Measurements from ENCODE around the gene CLRN1. TPM values are rescaled to one million over a fixed set of nuclear protein-coding genes. Genes with fewer than 3 reads are reported as not detected.

Gene CLRN1
- total RNA-seq, 1 donor from 2014 or later, result not detected

DNA sequence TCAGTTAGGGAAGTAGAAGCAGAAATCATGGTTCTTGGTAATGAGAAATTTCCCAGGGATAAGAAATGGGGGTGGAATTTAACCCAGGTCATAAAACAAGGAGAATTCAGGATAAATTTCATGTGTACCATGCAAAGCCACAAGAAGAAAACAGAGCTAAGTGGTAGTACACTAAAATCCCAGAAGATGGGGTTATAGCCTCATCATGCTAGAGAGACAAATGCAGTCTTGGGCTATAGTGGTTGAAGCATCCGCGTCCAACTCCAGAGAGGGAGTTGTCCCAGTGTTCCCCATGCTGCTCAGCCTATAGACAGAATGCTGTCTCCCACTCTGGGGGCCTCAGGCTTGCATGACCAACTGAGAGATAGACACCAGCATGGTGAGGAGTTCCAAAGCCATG lies 36.2 kb upstream of the CLRN1 start:
- no peak overlapping the region for H3K4me3 ChIP-seq
- TF ChIP-seq POLR2A (IDR thresholded peaks at IDR 0.05) (no peak), POLR2AphosphoS5 (IDR thresholded peaks at IDR 0.05; ENCODE audit: insufficient read depth in 1 of 2, low read depth in 1 of 2) (no peak)
- TF ChIP-seq, protein P1, sequence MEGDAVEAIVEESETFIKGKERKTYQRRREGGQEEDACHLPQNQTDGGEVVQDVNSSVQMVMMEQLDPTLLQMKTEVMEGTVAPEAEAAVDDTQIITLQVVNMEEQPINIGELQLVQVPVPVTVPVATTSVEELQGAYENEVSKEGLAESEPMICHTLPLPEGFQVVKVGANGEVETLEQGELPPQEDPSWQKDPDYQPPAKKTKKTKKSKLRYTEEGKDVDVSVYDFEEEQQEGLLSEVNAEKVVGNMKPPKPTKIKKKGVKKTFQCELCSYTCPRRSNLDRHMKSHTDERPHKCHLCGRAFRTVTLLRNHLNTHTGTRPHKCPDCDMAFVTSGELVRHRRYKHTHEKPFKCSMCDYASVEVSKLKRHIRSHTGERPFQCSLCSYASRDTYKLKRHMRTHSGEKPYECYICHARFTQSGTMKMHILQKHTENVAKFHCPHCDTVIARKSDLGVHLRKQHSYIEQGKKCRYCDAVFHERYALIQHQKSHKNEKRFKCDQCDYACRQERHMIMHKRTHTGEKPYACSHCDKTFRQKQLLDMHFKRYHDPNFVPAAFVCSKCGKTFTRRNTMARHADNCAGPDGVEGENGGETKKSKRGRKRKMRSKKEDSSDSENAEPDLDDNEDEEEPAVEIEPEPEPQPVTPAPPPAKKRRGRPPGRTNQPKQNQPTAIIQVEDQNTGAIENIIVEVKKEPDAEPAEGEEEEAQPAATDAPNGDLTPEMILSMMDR (IDR thresholded peaks at IDR 0.05), result no peak
- no peaks in the 10 kb centered on the region for H3K27me3 ChIP-seq
- H3K36me3 ChIP-seq, result no peaks in the 10 kb centered on the region
- intact Hi-C loops (cut with DNase I), result no loop called here
- no peaks in the 10 kb centered on the region for H3K9me3 ChIP-seq
- DNase-seq (ENCODE audit: extremely low spot score in 2 of 2), result no peak
- H3K4me1 ChIP-seq, result no peaks in the 10 kb centered on the region
- H3K27ac ChIP-seq, result no peak overlapping the region

GRCh38 chr3:151003768-151004134 lies 31.2 kb upstream of the CLRN1 start:
- Histone ChIP-seq H3K27ac (no peak overlapping the region), H3K27me3 (no peaks in the 10 kb centered on the region), H3K4me1 (no peaks in the 10 kb centered on the region), H3K36me3 (no peaks in the 10 kb centered on the region), H3K9me3 (no peaks in the 10 kb centered on the region), H3K4me3 (no peak overlapping the region)
- DNase-seq (ENCODE audit: extremely low spot score in 2 of 2), result no peak
- TF ChIP-seq, protein P1 (IDR thresholded peaks at IDR 0.05), result no peak
- TF ChIP-seq POLR2A (IDR thresholded peaks at IDR 0.05) (no peak), POLR2AphosphoS5 (IDR thresholded peaks at IDR 0.05; ENCODE audit: insufficient read depth in 1 of 2, low read depth in 1 of 2) (no peak)
- intact Hi-C loops (cut with DNase I), result no loop called here

DNA sequence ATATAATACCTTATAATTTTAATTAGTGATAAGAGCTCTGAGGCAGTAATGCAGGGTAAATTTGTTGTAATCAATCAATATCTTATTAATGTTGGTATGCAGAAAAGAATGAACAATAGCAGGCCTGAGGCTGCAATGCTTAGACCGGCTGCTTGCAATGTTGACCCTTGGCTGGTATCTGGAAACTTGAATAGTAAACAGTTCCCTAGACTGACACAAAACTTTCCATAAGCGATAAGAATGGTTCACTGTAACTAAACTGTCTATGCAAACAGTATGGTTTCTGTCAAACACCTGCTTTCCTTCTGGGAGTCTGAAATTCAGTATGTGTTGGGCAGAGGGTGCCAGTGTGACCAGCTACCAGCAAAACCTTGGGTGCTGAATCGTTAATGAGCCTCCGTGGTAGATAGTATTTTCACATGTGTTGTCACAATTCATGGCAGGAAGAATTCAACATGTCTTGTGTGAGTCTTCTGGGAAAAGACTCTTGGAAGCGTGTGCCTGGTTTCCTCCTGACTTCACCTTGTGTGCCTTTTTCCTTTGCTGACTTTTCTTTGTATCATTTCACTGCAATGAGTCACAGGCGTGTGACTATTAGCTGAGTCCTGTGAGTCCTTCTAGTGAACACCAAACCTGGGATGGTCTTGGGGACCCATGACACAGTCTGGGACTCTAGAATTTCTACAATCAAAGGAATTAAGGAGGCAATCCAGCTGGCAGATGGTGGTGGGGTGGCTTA lies 30.7 kb upstream of the CLRN1 start:
- TF ChIP-seq, protein P1 (IDR thresholded peaks at IDR 0.05), result no peak
- TF ChIP-seq POLR2AphosphoS5 (IDR thresholded peaks at IDR 0.05; ENCODE audit: insufficient read depth in 1 of 2, low read depth in 1 of 2) (no peak), POLR2A (IDR thresholded peaks at IDR 0.05) (no peak)
- DNase-seq (ENCODE audit: extremely low spot score in 2 of 2), result no peak

GRCh38 chr3:151002003-151002981 lies 29.8 kb upstream of the CLRN1 start:
- H3K9me3 ChIP-seq, result no peaks in the 10 kb centered on the region
- TF ChIP-seq, protein P1 (IDR thresholded peaks at IDR 0.05), result no peak
- TF ChIP-seq POLR2AphosphoS5 (IDR thresholded peaks at IDR 0.05; ENCODE audit: insufficient read depth in 1 of 2, low read depth in 1 of 2) (no peak), POLR2A (IDR thresholded peaks at IDR 0.05) (no peak)
- no peaks in the 10 kb centered on the region for H3K27me3 ChIP-seq
- intact Hi-C loops (cut with DNase I), result no loop called here
- no peaks in the 10 kb centered on the region for H3K4me1 ChIP-seq
- DNase-seq (ENCODE audit: extremely low spot score in 2 of 2), result no peak
- no peaks in the 10 kb centered on the region for H3K36me3 ChIP-seq
- no peak overlapping the region for H3K27ac ChIP-seq
- no peak overlapping the region for H3K4me3 ChIP-seq

More for the DNA sequence above, 30.7 kb upstream of the CLRN1 start:
- Histone ChIP-seq H3K4me3 (no peak overlapping the region), H3K27me3 (no peaks in the 10 kb centered on the region), H3K9me3 (no peaks in the 10 kb centered on the region), H3K27ac (no peak overlapping the region), H3K4me1 (no peaks in the 10 kb centered on the region), H3K36me3 (no peaks in the 10 kb centered on the region)
- intact Hi-C loops (cut with DNase I), result no loop called here

Measured in vagina (tissue), 2 donors.